ENCODE measurements around the gene ZNF581.

ZNF581 gene

GRCh38 chr19:55690769-55691545 is 47.5 kb downstream of the ZNF581 start:
- Mint-ChIP-seq H3K4me1 (ENCODE audit: low read depth) (peaks cover 2% of the 10 kb centered on the region), H3K4me3 (no peak overlapping the region), H3K36me3 (no peaks in the 10 kb centered on the region), H3K27ac (no peak overlapping the region), H3K9me3 (ENCODE audit: low read depth) (no peaks in the 10 kb centered on the region), H3K27me3 (no peaks in the 10 kb centered on the region)

- H3K4me1 Mint-ChIP-seq (ENCODE audit: low read depth), result no peaks in the 10 kb centered on the region
- H3K9me3 Mint-ChIP-seq (ENCODE audit: low read depth), result no peaks in the 10 kb centered on the region
- H3K36me3 Mint-ChIP-seq, result no peaks in the 10 kb centered on the region
- no peak overlapping the region for H3K4me3 Mint-ChIP-seq
- H3K27me3 Mint-ChIP-seq, result no peaks in the 10 kb centered on the region
- no peak overlapping the region for H3K27ac Mint-ChIP-seq
Measured at GRCh38 chr19:55691561-55692481, 48.4 kb downstream of the ZNF581 start.

- Mint-ChIP-seq H3K27ac (no peak overlapping the region), H3K36me3 (no peaks in the 10 kb centered on the region), H3K27me3 (no peaks in the 10 kb centered on the region)
Measured at GRCh38 chr19:55692681-55693081, 49.2 kb downstream of the ZNF581 start.

GRCh38 chr19:55693336-55693974 is 50.0 kb downstream of the ZNF581 start:
- Mint-ChIP-seq H3K4me3 (no peak overlapping the region), H3K27ac (no peak overlapping the region), H3K36me3 (no peaks in the 10 kb centered on the region), H3K4me1 (ENCODE audit: low read depth) (no peaks in the 10 kb centered on the region), H3K27me3 (no peaks in the 10 kb centered on the region), H3K9me3 (ENCODE audit: low read depth) (no peaks in the 10 kb centered on the region)

More at GRCh38 chr19:55692681-55693081, 49.2 kb downstream of the ZNF581 start:
- Mint-ChIP-seq H3K4me1 (ENCODE audit: low read depth) (no peaks in the 10 kb centered on the region), H3K9me3 (ENCODE audit: low read depth) (no peaks in the 10 kb centered on the region), H3K4me3 (no peak overlapping the region)

- Mint-ChIP-seq H3K27ac (no peak overlapping the region), H3K9me3 (ENCODE audit: low read depth) (no peaks in the 10 kb centered on the region), H3K27me3 (no peaks in the 10 kb centered on the region), H3K4me1 (ENCODE audit: low read depth) (no peaks in the 10 kb centered on the region), H3K36me3 (no peaks in the 10 kb centered on the region), H3K4me3 (no peak overlapping the region)
Measured at GRCh38 chr19:55694241-55694655, 50.8 kb downstream of the ZNF581 start.

- no peaks in the 10 kb centered on the region for H3K36me3 Mint-ChIP-seq
- H3K9me3 Mint-ChIP-seq (ENCODE audit: low read depth), result no peaks in the 10 kb centered on the region
- H3K27me3 Mint-ChIP-seq, result no peaks in the 10 kb centered on the region
- H3K4me1 Mint-ChIP-seq (ENCODE audit: low read depth), result no peaks in the 10 kb centered on the region
- H3K27ac Mint-ChIP-seq, result no peak overlapping the region
- H3K4me3 Mint-ChIP-seq, result no peak overlapping the region
Measured at GRCh38 chr19:55694656-55695491, 51.4 kb downstream of the ZNF581 start.

Data from activated naive CD8-positive, alpha-beta T cell (primary cell).